Measurements from ENCODE around the gene E2F1. TPM values are rescaled to one million over a fixed set of nuclear protein-coding genes. Genes with fewer than 3 reads are reported as not detected.
"Not testable (repeated sequence)": the region's sequence is repeated elsewhere in the genome, so short reads cannot be mapped to it uniquely, and the experiment has no call there.

Gene E2F1
- total RNA-seq, 2 experiments from 2014 or later = 87.7 to 100 TPM

DNA sequence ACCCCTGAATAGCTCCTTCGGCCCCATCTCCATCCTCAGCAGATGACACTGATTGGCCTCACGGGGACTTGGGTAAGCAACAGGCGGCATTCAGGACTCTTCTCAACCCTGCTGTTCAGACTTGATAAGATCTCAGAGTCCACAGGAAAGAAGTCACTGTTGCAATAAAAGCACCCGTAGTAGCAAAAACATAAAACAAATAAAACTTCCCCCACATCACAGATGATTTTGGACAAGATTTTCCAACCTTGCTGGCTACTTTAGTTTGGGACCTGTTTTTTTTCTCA lies 41.2 kb downstream of the E2F1 start:
- Mint-ChIP-seq H3K27ac (no peak overlapping the region), H3K36me3 (peaks cover 15% of the 10 kb centered on the region), H3K4me1 (peaks cover 26% of the 10 kb centered on the region), H3K9me3 (ENCODE audit: low read depth) (no peaks in the 10 kb centered on the region), H3K4me3 (no peak overlapping the region), H3K27me3 (no peaks in the 10 kb centered on the region)
- no peak for DNase-seq
- CTCF ChIA-PET = no interaction called here
- ATAC-seq = no peak

DNA sequence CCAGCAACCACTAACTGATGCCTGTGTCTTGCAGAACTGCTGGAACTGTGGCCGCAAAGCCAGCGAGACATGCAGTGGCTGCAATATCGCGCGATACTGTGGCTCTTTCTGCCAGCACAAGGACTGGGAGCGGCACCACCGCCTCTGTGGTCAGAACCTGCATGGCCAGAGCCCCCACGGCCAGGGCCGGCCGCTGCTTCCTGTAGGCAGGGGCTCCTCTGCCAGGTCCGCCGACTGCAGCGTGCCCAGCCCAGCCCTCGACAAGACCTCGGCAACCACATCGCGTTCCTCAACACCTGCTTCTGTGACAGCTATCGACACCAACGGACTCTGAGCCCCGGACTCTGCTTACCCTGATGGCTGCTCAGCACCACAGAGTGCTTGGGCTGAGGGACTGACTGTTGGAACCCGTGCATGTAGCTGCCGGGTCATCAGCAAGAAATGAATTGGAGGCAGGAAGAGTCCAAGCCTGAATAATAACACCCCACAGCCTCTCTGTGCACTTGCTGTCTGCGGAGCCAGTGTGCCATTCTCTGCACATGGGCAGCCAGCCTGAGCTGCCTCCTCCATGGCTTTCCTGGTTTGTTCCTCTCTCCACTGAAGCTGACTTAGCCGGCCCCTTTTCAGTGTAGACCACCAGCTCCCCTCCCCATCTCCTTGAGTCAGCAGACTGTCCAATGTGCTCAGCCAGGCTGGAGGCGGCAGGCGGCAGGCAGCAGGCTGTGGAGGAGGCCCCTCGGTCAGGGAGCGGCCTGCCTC lies 41.7 kb downstream of the E2F1 start:
- Mint-ChIP-seq H3K36me3 (peaks cover 15% of the 10 kb centered on the region), H3K4me1 (peaks cover 24% of the 10 kb centered on the region)

GRCh38 chr20:33640287-33640686 lies 45.9 kb downstream of the E2F1 start:
- H3K4me1 Mint-ChIP-seq = no peaks in the 10 kb centered on the region
- no peak overlapping the region for H3K27ac Mint-ChIP-seq
- H3K9me3 Mint-ChIP-seq (ENCODE audit: low read depth) = no peaks in the 10 kb centered on the region
- no peak overlapping the region for H3K4me3 Mint-ChIP-seq
- no peaks in the 10 kb centered on the region for H3K27me3 Mint-ChIP-seq
- ATAC-seq = no peak
- CTCF ChIA-PET = no interaction called here
- DNase-seq = no peak
- H3K36me3 Mint-ChIP-seq = peaks cover 11% of the 10 kb centered on the region

More for the DNA sequence above, 41.7 kb downstream of the E2F1 start:
- Mint-ChIP-seq H3K27me3 (no peaks in the 10 kb centered on the region), H3K4me3 (no peak overlapping the region), H3K27ac (no peak overlapping the region), H3K9me3 (ENCODE audit: low read depth) (no peaks in the 10 kb centered on the region)
- CTCF ChIA-PET = no interaction called here
- ATAC-seq (no peak), DNase-seq (no peak)

DNA sequence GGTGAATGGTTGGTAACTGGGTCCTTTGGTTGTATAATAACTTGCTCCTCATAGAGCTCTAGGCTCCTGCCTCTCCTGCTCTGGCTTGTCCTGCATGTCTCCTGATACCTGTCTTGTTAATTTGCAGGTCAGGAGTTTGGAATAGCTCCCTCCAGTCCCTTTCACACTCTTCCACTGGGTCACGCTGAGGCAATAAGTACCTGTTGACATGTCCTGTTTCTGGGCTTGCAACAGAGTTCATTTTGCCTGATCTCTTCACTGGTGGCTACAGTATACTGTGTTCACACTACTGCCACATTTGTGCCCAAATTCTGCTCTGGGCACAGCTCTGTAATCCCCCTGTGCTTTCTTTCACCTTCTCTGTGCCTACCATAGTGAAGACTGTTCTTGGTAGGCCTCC lies 49.4 kb downstream of the E2F1 start:
- Mint-ChIP-seq H3K9me3 (ENCODE audit: low read depth) (no peaks in the 10 kb centered on the region), H3K27ac (peak overlapping the region; percentile 30), H3K36me3 (peaks cover 7% of the 10 kb centered on the region), H3K4me3 (no peak overlapping the region), H3K27me3 (no peaks in the 10 kb centered on the region), H3K4me1 (peaks cover 5% of the 10 kb centered on the region)
- no peak for DNase-seq
- CTCF ChIA-PET = no interaction called here
- ATAC-seq = no peak

DNA sequence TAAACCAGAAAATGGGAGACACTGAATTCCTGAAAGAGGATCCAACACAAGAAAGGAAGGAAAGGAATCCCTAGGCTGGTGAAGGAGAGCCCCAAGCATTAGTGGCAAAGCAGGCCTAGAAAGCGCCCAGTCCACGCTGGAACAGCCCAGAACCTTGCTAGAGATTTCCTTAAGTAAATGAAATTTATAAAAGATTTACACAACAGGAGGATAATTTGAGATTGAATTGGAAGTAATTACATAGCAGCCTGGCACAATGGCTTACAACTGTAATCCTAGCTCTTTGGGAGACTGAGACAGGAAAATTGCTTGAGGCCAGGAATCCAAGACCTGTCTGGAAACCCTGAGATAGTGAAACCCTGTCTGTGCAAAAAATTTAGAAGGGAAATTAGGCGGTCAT lies 50.8 kb downstream of the E2F1 start:
- Mint-ChIP-seq H3K27me3 (no peaks in the 10 kb centered on the region), H3K9me3 (ENCODE audit: low read depth) (no peaks in the 10 kb centered on the region), H3K4me3 (no peak overlapping the region), H3K4me1 (peaks cover 5% of the 10 kb centered on the region), H3K27ac (no peak overlapping the region), H3K36me3 (peaks cover 9% of the 10 kb centered on the region)
- DNase-seq (no peak), ATAC-seq (no peak)
- CTCF ChIA-PET = no interaction called here

- peaks cover 21% of the 10 kb centered on the region for H3K36me3 Mint-ChIP-seq
- ATAC-seq; H3K27ac Mint-ChIP-seq; H3K4me1 Mint-ChIP-seq; DNase-seq; H3K27me3 Mint-ChIP-seq; H3K9me3 Mint-ChIP-seq (ENCODE audit: low read depth); H3K4me3 Mint-ChIP-seq; CTCF ChIA-PET: not testable (repeated sequence)
Measured at GRCh38 chr20:33631910-33632309, 54.3 kb downstream of the E2F1 start.

GRCh38 chr20:33630507-33630906 lies 55.7 kb downstream of the E2F1 start:
- Mint-ChIP-seq H3K9me3 (ENCODE audit: low read depth) (no peaks in the 10 kb centered on the region), H3K27ac (no peak overlapping the region), H3K4me3 (no peak overlapping the region), H3K27me3 (no peaks in the 10 kb centered on the region), H3K4me1 (peaks cover 5% of the 10 kb centered on the region), H3K36me3 (peaks cover 27% of the 10 kb centered on the region)
- CTCF ChIA-PET = no interaction called here
- no peak for DNase-seq
- ATAC-seq = no peak

DNA sequence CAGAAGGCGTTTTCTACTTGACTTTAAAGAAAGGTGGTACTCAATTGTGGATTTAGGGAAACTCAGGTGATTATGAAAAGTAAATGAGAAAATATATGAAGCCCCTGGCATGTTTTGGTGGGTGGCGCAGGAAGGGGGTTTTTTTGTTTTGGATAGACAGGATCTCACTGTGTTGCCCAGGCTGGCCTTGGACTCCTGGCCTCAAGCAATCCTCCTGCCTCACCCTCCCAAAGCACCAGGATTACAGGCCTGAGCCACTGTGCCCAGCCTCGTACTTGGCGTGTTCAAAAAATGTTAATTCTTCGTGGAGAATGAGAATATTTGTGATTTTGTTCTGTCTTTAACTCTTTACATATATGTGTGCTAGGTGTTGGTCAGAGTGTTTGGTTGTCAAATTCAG lies 56.2 kb downstream of the E2F1 start:
- ATAC-seq (no peak), DNase-seq (no peak)
- Mint-ChIP-seq H3K36me3 (peaks cover 32% of the 10 kb centered on the region), H3K27ac (no peak overlapping the region), H3K4me3 (no peak overlapping the region), H3K4me1 (peaks cover 5% of the 10 kb centered on the region), H3K9me3 (ENCODE audit: low read depth) (no peaks in the 10 kb centered on the region), H3K27me3 (no peaks in the 10 kb centered on the region)
- CTCF ChIA-PET = no interaction called here

GRCh38 chr20:33629533-33629932 lies 56.7 kb downstream of the E2F1 start:
- ATAC-seq (no peak), DNase-seq (no peak)
- Mint-ChIP-seq H3K27me3 (no peaks in the 10 kb centered on the region), H3K36me3 (peaks cover 35% of the 10 kb centered on the region), H3K27ac (no peak overlapping the region), H3K9me3 (ENCODE audit: low read depth) (no peaks in the 10 kb centered on the region), H3K4me1 (peaks cover 8% of the 10 kb centered on the region), H3K4me3 (no peak overlapping the region)
- CTCF ChIA-PET = no interaction called here

DNA sequence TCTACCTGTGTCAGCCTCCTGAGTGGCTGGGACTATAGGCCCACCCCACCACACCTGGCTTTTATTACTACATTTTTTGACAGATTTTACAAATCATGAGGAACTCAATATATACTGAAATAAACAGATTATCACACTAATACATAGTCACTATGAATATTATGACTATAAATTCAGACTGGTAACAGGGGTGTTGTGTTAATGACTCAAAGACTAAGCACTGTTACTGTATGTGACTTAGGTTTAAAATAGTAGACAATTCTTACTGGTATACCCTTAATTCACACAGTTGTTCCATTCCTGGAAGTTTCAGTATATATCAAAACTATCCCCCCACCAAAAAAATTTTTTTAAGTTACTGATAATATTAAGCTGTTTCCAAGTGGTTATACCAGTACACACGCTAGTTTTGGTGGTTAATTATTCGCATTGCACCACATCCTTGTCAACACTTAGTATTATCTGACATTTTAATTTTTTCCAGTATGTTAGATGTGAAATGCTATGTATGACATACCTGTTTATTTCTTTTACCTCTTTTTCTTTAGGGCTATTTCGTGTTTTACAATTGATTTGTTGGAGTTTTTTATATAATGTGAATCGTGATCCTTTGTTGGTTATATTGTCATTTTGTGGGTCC lies 58.5 kb downstream of the E2F1 start:
- peaks cover 7% of the 10 kb centered on the region for H3K4me1 Mint-ChIP-seq
- DNase-seq = no peak
- no peak overlapping the region for H3K4me3 Mint-ChIP-seq
- peaks cover 38% of the 10 kb centered on the region for H3K36me3 Mint-ChIP-seq
- H3K9me3 Mint-ChIP-seq (ENCODE audit: low read depth) = no peaks in the 10 kb centered on the region
- no peak for ATAC-seq
- H3K27me3 Mint-ChIP-seq = no peaks in the 10 kb centered on the region
- H3K27ac Mint-ChIP-seq = no peak overlapping the region
- CTCF ChIA-PET = no interaction called here

DNA sequence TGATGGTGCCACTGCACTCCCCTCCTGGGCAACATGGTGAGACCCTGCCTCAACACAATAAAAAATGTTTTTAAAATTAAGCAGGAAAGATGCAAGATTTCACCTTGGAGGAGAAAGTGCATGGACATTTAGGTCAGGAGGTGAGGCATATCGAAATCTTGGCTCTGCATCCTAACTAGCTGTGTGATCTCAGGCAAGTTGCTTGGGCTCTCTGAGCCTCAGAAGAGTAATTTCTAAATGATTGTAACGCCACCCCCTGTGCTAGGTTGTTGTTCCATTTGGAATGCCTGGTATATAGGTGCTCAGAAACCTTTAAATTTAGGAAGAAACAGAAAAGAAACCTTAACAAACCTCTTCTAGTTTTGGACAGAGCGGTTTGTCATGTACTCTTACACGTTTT lies 60.0 kb downstream of the E2F1 start:
- CTCF ChIA-PET = no interaction called here
- no peak overlapping the region for H3K4me3 Mint-ChIP-seq
- H3K27me3 Mint-ChIP-seq = no peaks in the 10 kb centered on the region
- H3K4me1 Mint-ChIP-seq = peaks cover 7% of the 10 kb centered on the region
- H3K9me3 Mint-ChIP-seq (ENCODE audit: low read depth) = no peaks in the 10 kb centered on the region
- H3K36me3 Mint-ChIP-seq = peaks cover 38% of the 10 kb centered on the region
- no peak overlapping the region for H3K27ac Mint-ChIP-seq
- DNase-seq (no peak), ATAC-seq (no peak)

Other genes starting within 250 kb of the E2F1 start
- gene SNTA1, start 242.6 kb downstream of the E2F1 start, total RNA-seq = 1 to 10 TPM; 3.7 to 5.7 TPM
- gene CBFA2T2, start 196.3 kb downstream of the E2F1 start, total RNA-seq = 10 to 100 TPM; 12.3 to 16.8 TPM
- under 1 TPM; 0.30 to 0.53 TPM for gene C20orf144, start 24.1 kb downstream of the E2F1 start, total RNA-seq
- 1 to 10 TPM; 3.7 to 3.9 TPM for gene ACTL10, start 19.4 kb downstream of the E2F1 start, total RNA-seq
- 10 to 100 TPM; 28.3 to 34.0 TPM for gene NECAB3, start 12.0 kb downstream of the E2F1 start, total RNA-seq
- gene PXMP4, start 33.9 kb upstream of the E2F1 start, total RNA-seq = 10 to 100 TPM; 11.9 to 15.6 TPM
- 1 to 10 TPM; 6.5 to 7.4 TPM for gene ZNF341, start 45.6 kb upstream of the E2F1 start, total RNA-seq
- 10 to 100 TPM; 79.4 to 81.9 TPM for gene CHMP4B, start 125.0 kb upstream of the E2F1 start, total RNA-seq

Measured in activated CD8-positive, alpha-beta memory T cell treated with anti-CD3 and anti-CD28 coated beads, Interleukin-2, amount 10 ng/mL, durations not matched to agents 7 days and 5 days (primary cell).